ENCODE data around the gene CHAF1A.

Gene CHAF1A

GRCh38 chr19:4402171-4403004, at the start of gene CHAF1A:
TSS of gene CHAF1A (plus strand) at chr19:4402640. CDS start at chr19:4402763, 123 bp downstream.
- DNase-seq (ENCODE audit: low spot score) (peak; percentile 99), FAIRE-seq (peak; percentile 89)

- FAIRE-seq (no peak), DNase-seq (ENCODE audit: low spot score) (no peak)
These were observed 49.7 kb upstream of the CHAF1A start for GRCh38 chr19:4352701-4353121.

GRCh38 chr19:4354282-4354681, 48.2 kb upstream of the CHAF1A start:
- no peak for FAIRE-seq
- no peak for DNase-seq (ENCODE audit: low spot score)

- no peak for DNase-seq (ENCODE audit: low spot score)
- FAIRE-seq, result no peak
These were observed 47.5 kb upstream of the CHAF1A start for GRCh38 chr19:4354897-4355296.

- no peak for DNase-seq (ENCODE audit: low spot score)
- no peak for FAIRE-seq
These were observed 45.2 kb upstream of the CHAF1A start for GRCh38 chr19:4357095-4357797.

GRCh38 chr19:4357921-4358326, 44.5 kb upstream of the CHAF1A start:
- FAIRE-seq, result no peak

GRCh38 chr19:4358709-4359626, 43.5 kb upstream of the CHAF1A start:
- FAIRE-seq (no peak), DNase-seq (ENCODE audit: low spot score) (no peak)

More at GRCh38 chr19:4357921-4358326, 44.5 kb upstream of the CHAF1A start:
- DNase-seq (ENCODE audit: low spot score), result no peak

GRCh38 chr19:4359627-4360000, 42.8 kb upstream of the CHAF1A start:
- FAIRE-seq, result no peak
- no peak for DNase-seq (ENCODE audit: low spot score)

- DNase-seq (ENCODE audit: low spot score), result no peak
- no peak for FAIRE-seq
These were observed 42.3 kb upstream of the CHAF1A start for GRCh38 chr19:4360081-4360569.

GRCh38 chr19:4360641-4361151, 41.7 kb upstream of the CHAF1A start:
- DNase-seq (ENCODE audit: low spot score) (no peak), FAIRE-seq (no peak)

GRCh38 chr19:4361152-4362046, 41.0 kb upstream of the CHAF1A start:
- no peak for DNase-seq (ENCODE audit: low spot score)
- FAIRE-seq, result no peak

GRCh38 chr19:4362101-4362828, 40.2 kb upstream of the CHAF1A start:
- FAIRE-seq, result no peak
- DNase-seq (ENCODE audit: low spot score), result no peak

GRCh38 chr19:4362831-4363545, 39.5 kb upstream of the CHAF1A start:
- peak; percentile 8 for DNase-seq (ENCODE audit: low spot score)
- FAIRE-seq, result no peak

- FAIRE-seq, result no peak
- no peak for DNase-seq (ENCODE audit: low spot score)
These were observed 38.7 kb upstream of the CHAF1A start for GRCh38 chr19:4363571-4364304.

- no peak for DNase-seq (ENCODE audit: low spot score)
- no peak for FAIRE-seq
These were observed 37.1 kb upstream of the CHAF1A start for GRCh38 chr19:4365341-4365740.

GRCh38 chr19:4365791-4366665, 36.4 kb upstream of the CHAF1A start:
- FAIRE-seq (no peak), DNase-seq (ENCODE audit: low spot score) (no peak)

GRCh38 chr19:4366666-4367335, 35.6 kb upstream of the CHAF1A start:
- FAIRE-seq (no peak), DNase-seq (ENCODE audit: low spot score) (no peak)
